Stomach (tissue), 4 donors: ENCODE results near the gene ZNF431.

Source experiments
- EP300 ChIP-seq: sonication (generic); formaldehyde crosslinking; IDR thresholded peaks from one replicate; pipeline ENCODE4 v1.6.1; 2017; ENCODE audit warnings: antibody characterized with exemption
- POLR2A ChIP-seq, 4 donors: fragments of 450-650 bp; IDR thresholded peaks; one replicate each; pipeline ENCODE4 v1.6.1; 2016; ENCODE audit warnings: antibody characterized with exemption in 4 of 4, control low read depth in 2 of 4, mild to moderate bottlenecking in 1 of 4, moderate library complexity in 1 of 4
- POLR2AphosphoS5 ChIP-seq, 3 donors: sonication (generic); formaldehyde crosslinking; IDR thresholded peaks; one replicate each; pipeline ENCODE4 v1.6.1; 2016; ENCODE audit warnings: antibody characterized with exemption in 3 of 3
- TF ChIP-seq, protein P1 (sequence below), 7 experiments: fragments of 450-650 bp in 4 of 7; fragments of 200-600 bp in 3 of 7; sonication (generic) in 3 of 7; IDR thresholded peaks; one replicate each; pipeline ENCODE4 v1.5.1; 2016 to 2019; ENCODE audit warnings: antibody characterized with exemption in 7 of 7, control low read depth in 2 of 7, mild to moderate bottlenecking in 1 of 7

GRCh38 chr19:21143854-21144253 is 2.0 kb downstream of the ZNF431 start:
- TF ChIP-seq, protein P1, sequence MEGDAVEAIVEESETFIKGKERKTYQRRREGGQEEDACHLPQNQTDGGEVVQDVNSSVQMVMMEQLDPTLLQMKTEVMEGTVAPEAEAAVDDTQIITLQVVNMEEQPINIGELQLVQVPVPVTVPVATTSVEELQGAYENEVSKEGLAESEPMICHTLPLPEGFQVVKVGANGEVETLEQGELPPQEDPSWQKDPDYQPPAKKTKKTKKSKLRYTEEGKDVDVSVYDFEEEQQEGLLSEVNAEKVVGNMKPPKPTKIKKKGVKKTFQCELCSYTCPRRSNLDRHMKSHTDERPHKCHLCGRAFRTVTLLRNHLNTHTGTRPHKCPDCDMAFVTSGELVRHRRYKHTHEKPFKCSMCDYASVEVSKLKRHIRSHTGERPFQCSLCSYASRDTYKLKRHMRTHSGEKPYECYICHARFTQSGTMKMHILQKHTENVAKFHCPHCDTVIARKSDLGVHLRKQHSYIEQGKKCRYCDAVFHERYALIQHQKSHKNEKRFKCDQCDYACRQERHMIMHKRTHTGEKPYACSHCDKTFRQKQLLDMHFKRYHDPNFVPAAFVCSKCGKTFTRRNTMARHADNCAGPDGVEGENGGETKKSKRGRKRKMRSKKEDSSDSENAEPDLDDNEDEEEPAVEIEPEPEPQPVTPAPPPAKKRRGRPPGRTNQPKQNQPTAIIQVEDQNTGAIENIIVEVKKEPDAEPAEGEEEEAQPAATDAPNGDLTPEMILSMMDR (IDR thresholded peaks at IDR 0.05) = no peak
- TF ChIP-seq POLR2A (IDR thresholded peaks at IDR 0.05) (no peak), POLR2AphosphoS5 (IDR thresholded peaks at IDR 0.05) (no peak), EP300 (no peak)
